NCI-H2107 treated with DMSO at 0.1 percent for 48 hours (cell line): ENCODE measurements around the gene SERPINB2.
"Not testable (repeated sequence)": the region's sequence is repeated elsewhere in the genome, so short reads cannot be mapped to it uniquely, and the experiment has no call there.

Experiments used
- DNase-seq: peaks from one replicate; lab custom pipeline; 2025; ENCODE audit not compliant: unreplicated experiment; lab: John Stamatoyannopoulos, UW

The SERPINB2 gene

DNA sequence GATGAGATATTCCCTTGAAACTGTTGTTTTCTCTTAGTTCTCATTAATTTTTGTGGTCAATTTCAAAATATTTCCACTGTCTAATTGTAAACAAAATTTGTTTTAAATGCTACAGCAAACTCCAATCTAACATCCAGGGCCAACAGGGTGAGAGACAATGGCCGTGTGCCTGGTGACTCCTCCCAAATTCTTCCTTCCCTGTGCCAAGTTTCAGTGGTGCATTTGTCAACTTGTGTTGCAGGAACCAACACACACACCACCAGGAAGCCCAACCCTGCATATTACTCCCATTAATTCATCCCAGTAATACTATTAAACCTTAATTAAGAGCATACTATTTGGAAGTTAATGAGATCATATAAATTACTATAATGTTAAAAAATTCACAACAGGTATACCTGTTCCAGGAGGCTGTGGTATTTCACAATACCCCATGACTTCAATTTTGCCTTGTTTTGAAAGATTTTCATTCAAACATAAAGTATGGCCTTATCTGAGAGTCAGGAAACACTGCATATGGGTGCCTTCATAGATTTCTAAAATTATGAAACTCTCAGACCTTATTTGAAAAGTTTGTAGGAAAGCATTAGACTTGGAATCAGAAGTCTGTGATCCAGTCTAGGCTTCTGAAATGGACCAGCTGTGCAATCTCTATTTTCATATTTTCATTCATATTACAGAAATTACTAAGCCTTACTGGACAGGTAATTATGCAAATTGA, 1.1 kb downstream of the SERPINB2 start:
- no peak for DNase-seq

GRCh38 chr18:63889626-63890025, 2.1 kb downstream of the SERPINB2 start:
- no peak for DNase-seq

- no peak for DNase-seq
Measured at GRCh38 chr18:63890237-63890949, 2.9 kb downstream of the SERPINB2 start.

DNA sequence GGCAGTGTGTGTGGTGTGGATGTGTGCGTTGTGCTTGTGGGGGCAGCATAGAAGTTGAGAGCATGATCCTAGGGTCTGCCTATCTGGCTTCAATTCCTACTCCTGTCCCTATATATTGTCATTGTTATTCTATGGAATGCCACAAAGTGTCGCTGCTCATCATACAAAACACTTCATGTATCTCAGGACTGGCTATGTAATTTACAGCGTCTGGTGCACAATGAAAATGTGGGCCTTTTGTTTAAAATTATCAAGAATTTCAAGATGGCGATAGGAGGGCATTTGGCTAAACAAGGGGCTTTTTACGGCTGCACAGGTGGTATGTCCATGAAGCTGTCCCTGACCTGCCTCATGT, 3.4 kb downstream of the SERPINB2 start:
- DNase-seq = peak; percentile 19

- no peak for DNase-seq
Measured at GRCh38 chr18:63892566-63892965, 5.1 kb downstream of the SERPINB2 start.

- no peak for DNase-seq
Measured at GRCh38 chr18:63894106-63894772, 6.7 kb downstream of the SERPINB2 start.

GRCh38 chr18:63895190-63895589, 7.7 kb downstream of the SERPINB2 start:
- no peak for DNase-seq

DNA sequence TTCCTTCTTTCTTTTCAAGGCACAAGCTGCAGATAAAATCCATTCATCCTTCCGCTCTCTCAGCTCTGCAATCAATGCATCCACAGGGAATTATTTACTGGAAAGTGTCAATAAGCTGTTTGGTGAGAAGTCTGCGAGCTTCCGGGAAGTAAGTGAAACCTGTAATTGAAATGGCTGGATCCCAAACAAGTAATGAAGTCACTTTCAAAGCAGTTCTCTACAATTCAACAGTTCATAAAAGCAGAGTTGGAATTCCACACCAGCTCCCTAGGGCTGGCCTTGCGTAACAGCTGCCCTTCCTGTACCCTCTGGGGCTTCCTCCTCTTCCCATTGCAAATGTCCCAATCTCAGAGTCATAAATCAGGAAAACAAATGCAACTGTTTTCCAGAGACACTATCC, 9.6 kb downstream of the SERPINB2 start:
- DNase-seq = no peak

GRCh38 chr18:63899206-63899605, 11.7 kb downstream of the SERPINB2 start:
- no peak for DNase-seq

GRCh38 chr18:63903851-63904570, 16.5 kb downstream of the SERPINB2 start:
- DNase-seq = no peak

DNA sequence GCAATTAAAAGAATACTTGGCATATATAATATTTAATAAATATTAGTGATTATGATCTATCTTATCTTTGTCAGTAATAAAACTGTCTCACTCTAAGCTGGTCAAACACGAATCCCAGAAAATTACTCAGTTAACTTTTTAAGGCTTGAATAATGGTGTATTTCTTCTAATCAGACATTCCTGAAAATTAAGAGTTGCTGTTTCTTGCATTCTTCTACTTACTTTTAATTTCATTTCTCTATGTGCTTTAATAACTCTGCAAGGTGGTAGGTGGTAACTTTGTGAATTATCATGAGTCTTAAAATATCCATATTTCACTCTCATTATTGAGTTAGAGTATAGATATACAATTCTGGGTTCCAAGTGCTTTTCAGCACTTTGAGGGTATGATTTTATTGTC, 17.2 kb downstream of the SERPINB2 start:
- DNase-seq = no peak

DNA sequence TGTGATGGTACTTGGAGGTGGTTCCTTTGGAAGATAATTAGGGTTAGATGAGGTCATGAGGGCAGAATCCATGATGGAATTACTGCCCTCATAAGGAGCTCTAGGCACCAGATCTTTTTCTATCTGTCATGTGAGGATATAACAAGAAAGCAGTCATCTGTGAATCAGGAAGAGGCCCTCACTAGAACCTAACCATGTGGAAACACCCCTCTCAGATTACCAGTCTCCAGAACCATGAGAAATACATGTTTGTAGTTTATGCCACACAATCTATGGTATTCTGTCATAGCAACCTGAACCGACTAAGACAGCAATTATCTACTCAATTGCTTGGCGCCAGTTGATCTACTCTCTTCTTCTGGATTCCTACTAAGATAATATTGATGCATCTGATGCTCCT, 17.9 kb downstream of the SERPINB2 start:
- no peak for DNase-seq

DNA sequence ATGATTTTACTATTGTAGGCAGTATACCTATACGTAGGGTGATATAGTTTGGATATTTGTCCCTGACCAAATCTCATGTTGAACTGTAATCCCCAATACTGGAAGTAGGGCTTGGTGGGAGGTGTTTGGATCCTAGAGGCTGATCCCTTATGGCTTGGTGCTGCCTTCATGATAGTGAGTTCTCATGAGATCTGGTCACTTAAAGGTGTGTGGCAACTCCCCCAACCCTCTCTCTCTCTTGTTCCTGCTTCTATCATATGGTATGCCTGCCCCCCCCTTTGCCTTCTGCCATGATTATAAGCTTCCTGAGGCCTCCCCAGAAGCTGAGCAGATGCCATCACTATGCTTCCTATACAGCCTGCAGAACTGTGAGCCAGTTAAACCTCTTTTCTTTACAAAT, 18.6 kb downstream of the SERPINB2 start:
- no peak for DNase-seq

GRCh38 chr18:63907664-63908063, 20.2 kb downstream of the SERPINB2 start, which contains the start of gene SERPINB10:
Gene SERPINB10, plus strand, starts transcription at chr18:63907958. Its CDS starts 7,553 bp downstream, at chr18:63915511.
- no peak for DNase-seq

- no peak for DNase-seq
Measured at GRCh38 chr18:63908858-63909257, 21.4 kb downstream of the SERPINB2 start.

DNA sequence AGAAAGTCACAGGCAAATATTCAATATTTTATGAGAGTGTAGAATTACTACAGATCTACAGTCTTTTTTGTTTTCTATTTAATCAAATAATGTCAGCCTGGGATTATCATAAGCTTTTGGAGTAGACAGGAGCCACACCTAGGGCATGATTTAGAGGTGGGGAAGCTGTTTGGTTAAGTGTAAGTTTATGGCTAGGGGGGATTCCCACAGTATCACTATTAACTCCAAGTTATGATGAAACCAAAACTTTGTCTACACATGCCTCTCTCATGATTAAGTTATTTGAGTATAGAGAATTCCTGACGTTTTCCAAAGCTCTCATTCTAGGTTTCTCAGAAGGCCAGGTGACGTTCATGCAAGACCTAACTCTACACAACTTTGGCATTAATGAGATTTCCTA, 22.4 kb downstream of the SERPINB2 start:
- no peak for DNase-seq

- no peak for DNase-seq
Measured at GRCh38 chr18:63917817-63918216, 30.3 kb downstream of the SERPINB2 start.

DNA sequence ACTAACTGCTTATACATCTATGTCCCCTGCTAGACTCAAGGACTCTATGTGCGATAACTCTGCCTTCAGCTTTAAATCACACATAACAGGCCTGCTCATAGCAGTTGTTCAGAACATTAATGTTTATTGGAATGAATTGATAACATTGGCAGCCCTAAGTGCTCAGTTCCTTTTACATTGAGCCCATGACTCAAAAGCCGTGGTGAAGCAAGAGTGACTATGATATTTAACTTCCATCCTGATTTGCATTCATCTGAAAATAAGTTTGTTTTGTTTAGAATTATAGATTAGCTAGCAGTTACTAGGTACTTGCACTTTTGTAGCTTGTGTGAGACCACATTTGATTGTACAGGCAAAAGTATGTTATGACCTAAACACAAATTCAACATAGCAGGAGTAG, 34.5 kb downstream of the SERPINB2 start:
- DNase-seq = no peak

DNA sequence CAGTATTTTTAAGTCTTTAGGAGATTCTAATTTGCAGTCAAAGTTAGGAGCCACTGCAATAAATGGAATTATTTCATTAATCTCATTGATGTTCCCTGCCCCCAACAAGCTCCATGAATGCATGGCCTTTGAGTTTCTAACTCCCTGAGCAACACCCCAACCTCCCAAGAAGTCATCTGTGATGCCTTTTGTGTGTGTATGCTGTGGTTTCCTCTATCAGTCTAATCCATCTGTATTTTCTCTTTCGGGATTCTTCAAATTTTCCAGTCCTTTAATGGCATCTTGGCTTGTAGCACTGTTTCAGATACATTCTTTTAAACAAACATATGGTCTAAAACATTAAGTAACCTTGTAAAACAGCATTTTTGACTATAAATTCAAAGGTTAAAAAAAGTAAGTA, 37.0 kb downstream of the SERPINB2 start:
- DNase-seq = no peak

DNA sequence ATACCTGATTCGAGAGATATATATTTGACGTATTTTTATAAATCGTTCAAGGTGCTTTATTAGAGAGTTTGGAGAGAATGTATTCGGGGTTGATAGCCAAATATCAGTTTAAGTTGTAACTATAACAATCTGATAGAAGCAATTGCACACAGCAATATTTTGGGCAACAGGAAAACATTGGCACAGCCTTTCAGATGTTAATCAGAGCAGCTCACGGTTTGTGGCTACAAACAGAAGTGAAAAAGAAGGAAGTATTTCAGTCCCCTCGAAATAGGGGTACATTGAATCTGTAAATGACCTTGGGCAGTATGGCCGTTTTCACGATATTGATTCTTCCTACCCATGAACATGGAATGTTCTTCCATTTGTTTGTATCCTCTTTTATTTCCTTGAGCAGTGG, 40.8 kb downstream of the SERPINB2 start:
- no peak for DNase-seq

GRCh38 chr18:63929369-63929768, 41.9 kb downstream of the SERPINB2 start:
- not testable (repeated sequence) for DNase-seq
